IPS-20b (cell line): ENCODE results near the gene TAB2.
"Not testable (repeated sequence)": the region's sequence is repeated elsewhere in the genome, so short reads cannot be mapped to it uniquely, and the experiment has no call there.

Experiments used
- H3K27ac ChIP-seq: one replicate; pipeline ENCODE4 v1.5.1; 2013; ENCODE audit warnings: low read length
- H3K27me3 ChIP-seq: 2 replicates; pipeline ENCODE4 v1.6.1; 2013; ENCODE audit warnings: mild to moderate bottlenecking, low read length, inconsistent platforms; ENCODE audit not compliant: insufficient read depth
- H3K36me3 ChIP-seq: 2 replicates; pipeline ENCODE4 v1.6.1; 2013; ENCODE audit warnings: low read depth, mild to moderate bottlenecking, inconsistent platforms, low read length, moderate library complexity; ENCODE audit not compliant: insufficient read depth
- H3K4me1 ChIP-seq: 2 replicates; pipeline ENCODE4 v1.6.1; 2013; ENCODE audit warnings: mild to moderate bottlenecking, control low read depth, inconsistent platforms, low read length, moderate library complexity; ENCODE audit not compliant: insufficient read depth
- H3K4me3 ChIP-seq: 2 replicates; pipeline ENCODE4 v1.5.1; 2013; ENCODE audit warnings: mild to moderate bottlenecking, low read length, inconsistent platforms
- H3K9ac ChIP-seq: 2 replicates; pipeline ENCODE4 v1.6.1; 2013; ENCODE audit warnings: low read depth, mild to moderate bottlenecking, inconsistent platforms, low read length, moderate library complexity
- H3K9me3 ChIP-seq: 2 replicates; pipeline ENCODE4 v1.6.1; 2013; ENCODE audit warnings: mild to moderate bottlenecking, low read depth, low read length, inconsistent platforms; ENCODE audit not compliant: insufficient read depth

TAB2 gene

GRCh38 chr6:149458196-149458595 is 140.7 kb downstream of the TAB2 start:
- H3K4me3 ChIP-seq: no peak overlapping the region
- no peaks in the 10 kb centered on the region for H3K9me3 ChIP-seq
- no peaks in the 10 kb centered on the region for H3K36me3 ChIP-seq
- no peak overlapping the region for H3K9ac ChIP-seq
- no peaks in the 10 kb centered on the region for H3K4me1 ChIP-seq
- no peak overlapping the region for H3K27ac ChIP-seq
- peaks cover 10% of the 10 kb centered on the region for H3K27me3 ChIP-seq

- Histone ChIP-seq H3K27me3 (peaks cover 4% of the 10 kb centered on the region; the same call in 1 of the 2 replicates), H3K36me3 (no peaks in the 10 kb centered on the region), H3K4me3 (no peak overlapping the region), H3K9me3 (no peaks in the 10 kb centered on the region), H3K4me1 (no peaks in the 10 kb centered on the region), H3K9ac (no peak overlapping the region), H3K27ac (no peak overlapping the region)
Measured at GRCh38 chr6:149458806-149459205, 141.3 kb downstream of the TAB2 start.

DNA sequence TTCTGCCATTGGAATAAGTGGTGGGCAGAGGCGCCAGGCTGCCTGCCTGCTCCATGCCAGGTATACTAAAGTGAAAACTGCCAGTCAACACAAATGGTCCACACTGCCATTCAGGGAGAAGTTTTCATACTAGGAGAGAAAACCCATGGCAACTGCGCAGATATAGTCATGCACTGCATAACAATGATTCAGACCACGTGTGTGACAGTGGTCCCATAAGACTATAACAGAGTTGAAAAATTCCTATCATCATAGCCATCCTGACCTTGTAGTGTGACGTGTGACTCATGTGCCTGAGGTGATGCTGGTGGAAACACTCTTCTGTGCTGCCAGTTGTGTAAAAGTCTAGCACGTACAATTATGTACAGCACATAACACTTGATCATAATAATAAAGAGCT is 142.2 kb downstream of the TAB2 start:
- Histone ChIP-seq H3K36me3 (no peaks in the 10 kb centered on the region), H3K4me1 (no peaks in the 10 kb centered on the region), H3K9me3 (no peaks in the 10 kb centered on the region), H3K9ac (no peak overlapping the region), H3K27ac (no peak overlapping the region), H3K27me3 (no peaks in the 10 kb centered on the region; the same call in 1 of the 2 replicates), H3K4me3 (no peak overlapping the region)

- H3K36me3 ChIP-seq, H3K9ac ChIP-seq, H3K27me3 ChIP-seq, H3K27ac ChIP-seq, H3K9me3 ChIP-seq, H3K4me3 ChIP-seq, H3K4me1 ChIP-seq: not testable (repeated sequence)
Measured at GRCh38 chr6:149460249-149460648, 142.7 kb downstream of the TAB2 start.
